Stimulated activated naive CD8-positive, alpha-beta T cell treated with anti-CD3 and anti-CD28 coated beads, Interleukin-15, amount 100 ng/mL, for 72 hours (primary cell): ENCODE results near the gene CDK6.
"Not testable (repeated sequence)": the region's sequence is repeated elsewhere in the genome, so short reads cannot be mapped to it uniquely, and the experiment has no call there.

Experiments used
- ATAC-seq: fragments of 150-1000 bp; cut with Tn5 transposase; 2 replicates; pipeline ENCODE4 v1.10.0; 2021; ENCODE audit warnings: mild to moderate bottlenecking, moderate library complexity
- DNase-seq, 2 donors: peaks; one replicate each; pipeline ENCODE4 v3.0.0; 2021 to 2022
- H3K27ac Mint-ChIP-seq, 2 donors: one replicate each; pipeline ENCODE4 v1.8.0; 2022; ENCODE audit warnings: mild to moderate bottlenecking in 2 of 2, mixed read lengths in 2 of 2, moderate library complexity in 2 of 2
- H3K27me3 Mint-ChIP-seq: one replicate; pipeline ENCODE4 v1.8.0; 2022; ENCODE audit warnings: mixed read lengths
- H3K4me1 Mint-ChIP-seq: one replicate; pipeline ENCODE4 v1.8.0; 2022; ENCODE audit warnings: mild to moderate bottlenecking, mixed read lengths
- H3K4me3 Mint-ChIP-seq, 2 donors: one replicate each; pipeline ENCODE4 v1.8.0; 2022; ENCODE audit warnings: mild to moderate bottlenecking in 2 of 2, mixed read lengths in 2 of 2, moderate library complexity in 1 of 2
- H3K9me3 Mint-ChIP-seq, 2 donors: one replicate each; pipeline ENCODE4 v1.8.0; 2022; ENCODE audit warnings: mixed read lengths in 2 of 2

The CDK6 gene

GRCh38 chr7:92751902-92752901, 84.2 kb downstream of the CDK6 start:
- Mint-ChIP-seq H3K27ac (no peak overlapping the region), H3K4me1 (peaks cover 54% of the 10 kb centered on the region), H3K4me3 (no peak overlapping the region), H3K27me3 (no peaks in the 10 kb centered on the region), H3K9me3 (no peaks in the 10 kb centered on the region)
- peak; percentile 49 for ATAC-seq
- DNase-seq, result no peak

DNA sequence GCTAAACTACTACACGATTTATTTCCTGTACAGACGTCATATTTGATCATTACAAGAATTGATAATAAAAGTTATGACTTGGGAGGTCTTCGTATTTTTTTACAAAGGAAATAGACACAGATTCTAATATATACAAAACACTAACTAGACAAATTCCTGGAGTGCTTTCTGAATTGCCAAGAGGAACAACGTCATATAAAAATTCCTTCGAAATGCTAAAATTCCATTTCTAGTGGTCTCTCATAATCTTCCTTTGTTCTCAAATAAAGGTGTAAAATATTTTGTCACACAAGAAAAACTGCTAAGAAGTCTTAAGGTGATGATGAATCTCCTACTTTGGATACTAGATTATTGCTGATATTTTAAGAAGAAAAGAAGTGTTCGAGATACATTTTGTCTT, 85.4 kb downstream of the CDK6 start:
- Mint-ChIP-seq H3K4me1 (peaks cover 54% of the 10 kb centered on the region), H3K4me3 (no peak overlapping the region), H3K27me3 (no peaks in the 10 kb centered on the region), H3K9me3 (no peaks in the 10 kb centered on the region), H3K27ac (no peak overlapping the region)
- DNase-seq (no peak), ATAC-seq (no peak)

DNA sequence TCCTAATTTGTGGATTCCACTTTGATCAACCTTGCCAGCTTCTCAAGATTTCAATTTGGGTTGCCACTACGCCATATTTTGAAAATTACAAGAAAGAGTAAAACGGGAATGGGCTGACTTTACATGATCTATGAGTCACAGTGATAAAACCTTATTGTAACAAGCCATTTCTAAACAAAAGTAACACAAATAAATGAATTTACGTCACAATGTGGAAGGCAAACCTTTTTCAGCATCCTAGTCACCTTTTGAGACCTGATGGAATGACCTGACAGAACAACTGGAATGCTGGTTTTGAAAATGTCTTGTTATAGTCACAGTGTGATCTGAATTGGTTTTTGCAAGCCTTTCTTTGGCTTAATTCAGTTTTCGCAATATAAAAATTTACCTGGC, 85.9 kb downstream of the CDK6 start:
- Mint-ChIP-seq H3K4me3 (no peak overlapping the region), H3K4me1 (peaks cover 53% of the 10 kb centered on the region), H3K9me3 (no peaks in the 10 kb centered on the region), H3K27ac (no peak overlapping the region), H3K27me3 (no peaks in the 10 kb centered on the region)
- DNase-seq, result no peak
- no peak for ATAC-seq

DNA sequence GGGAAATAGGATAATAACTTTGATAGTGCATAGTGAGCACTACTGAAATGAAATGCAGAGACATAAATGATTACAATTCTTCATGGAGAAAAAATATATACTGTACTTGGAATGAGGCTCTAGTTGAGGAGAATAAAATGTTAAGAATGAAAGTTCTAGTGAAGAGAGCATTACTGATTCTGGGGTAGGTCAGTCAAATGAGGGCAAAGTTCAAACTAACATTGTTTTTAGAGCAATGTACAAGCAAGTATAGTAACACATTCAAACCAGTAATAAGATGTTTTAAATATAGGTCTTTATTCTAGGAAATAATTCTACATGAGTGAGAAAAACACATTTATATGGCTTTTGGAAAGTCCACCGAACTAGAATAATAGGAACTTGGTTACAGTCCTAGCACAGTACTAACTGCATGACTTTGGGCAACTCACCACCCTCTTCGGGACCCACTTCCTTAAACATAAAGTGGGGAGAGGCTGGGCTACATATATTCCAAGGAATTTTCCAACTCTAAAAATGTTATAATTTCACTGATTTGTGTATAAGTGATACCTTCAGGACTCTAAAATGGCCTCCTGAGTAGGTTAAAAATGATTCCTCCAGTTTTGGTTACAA, 86.4 kb downstream of the CDK6 start:
- Mint-ChIP-seq H3K9me3 (no peaks in the 10 kb centered on the region), H3K4me3 (no peak overlapping the region), H3K4me1 (peaks cover 48% of the 10 kb centered on the region), H3K27me3 (no peaks in the 10 kb centered on the region), H3K27ac (no peak overlapping the region)
- no peak for DNase-seq
- no peak for ATAC-seq

DNA sequence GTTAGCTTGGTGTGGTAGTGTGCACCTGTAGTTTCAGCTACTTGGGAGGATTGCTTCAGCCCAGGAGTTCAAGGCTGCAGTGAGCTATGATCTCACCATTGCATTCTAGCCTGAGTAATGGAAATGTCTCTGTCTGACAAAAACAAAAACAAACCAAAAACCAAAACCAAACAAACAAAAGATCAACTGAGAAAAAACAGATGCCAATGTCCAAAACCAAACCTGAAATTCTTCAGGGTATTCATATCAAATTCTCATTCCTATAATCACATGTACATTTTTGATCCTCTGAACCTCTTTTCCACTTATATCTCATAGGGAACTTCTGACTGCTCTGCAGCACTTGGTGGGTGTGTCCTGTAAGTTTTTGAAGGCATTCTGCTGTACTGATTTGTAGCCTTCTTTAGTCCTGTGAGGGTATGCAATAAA, 87.0 kb downstream of the CDK6 start:
- peaks cover 42% of the 10 kb centered on the region for H3K4me1 Mint-ChIP-seq
- no peaks in the 10 kb centered on the region for H3K27me3 Mint-ChIP-seq
- ATAC-seq (no peak), DNase-seq (no peak)
- H3K4me3 Mint-ChIP-seq, result no peak overlapping the region
- H3K27ac Mint-ChIP-seq, result no peak overlapping the region
- no peaks in the 10 kb centered on the region for H3K9me3 Mint-ChIP-seq

GRCh38 chr7:92748495-92748894, 87.9 kb downstream of the CDK6 start:
- DNase-seq (no peak), ATAC-seq (no peak)
- H3K27me3 Mint-ChIP-seq, result no peaks in the 10 kb centered on the region
- H3K9me3 Mint-ChIP-seq, result peaks cover 0 to 4% of the 10 kb centered on the region in 2 donors
- H3K4me1 Mint-ChIP-seq, result peaks cover 42% of the 10 kb centered on the region
- H3K27ac Mint-ChIP-seq, result no peak overlapping the region
- H3K4me3 Mint-ChIP-seq, result no peak overlapping the region

- no peak for ATAC-seq
- Mint-ChIP-seq H3K27ac (no peak overlapping the region), H3K4me3 (no peak overlapping the region), H3K27me3 (no peaks in the 10 kb centered on the region), H3K9me3 (peaks cover 0 to 4% of the 10 kb centered on the region in 2 donors), H3K4me1 (peaks cover 42% of the 10 kb centered on the region)
- no peak for DNase-seq
These were observed 89.1 kb downstream of the CDK6 start for GRCh38 chr7:92747041-92747835.

DNA sequence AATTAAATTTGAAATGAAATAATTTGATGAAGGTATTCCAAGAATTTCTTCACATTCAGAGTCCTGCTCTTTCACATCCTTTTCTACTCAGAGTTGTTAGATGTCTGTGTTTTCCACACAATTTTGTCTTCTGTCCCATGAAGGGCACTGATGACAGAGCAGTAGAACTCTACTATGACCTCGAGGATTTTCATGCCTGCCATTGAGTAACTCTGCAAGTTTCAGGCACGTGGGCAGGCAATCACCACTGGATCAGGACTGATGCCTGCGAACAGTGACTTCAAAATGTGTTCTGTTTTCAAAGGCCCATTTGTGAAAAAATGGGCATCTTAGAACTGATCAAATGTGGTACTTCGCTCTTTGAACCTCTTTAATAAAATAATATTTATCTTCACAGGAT, 91.1 kb downstream of the CDK6 start:
- no peak for ATAC-seq

DNA sequence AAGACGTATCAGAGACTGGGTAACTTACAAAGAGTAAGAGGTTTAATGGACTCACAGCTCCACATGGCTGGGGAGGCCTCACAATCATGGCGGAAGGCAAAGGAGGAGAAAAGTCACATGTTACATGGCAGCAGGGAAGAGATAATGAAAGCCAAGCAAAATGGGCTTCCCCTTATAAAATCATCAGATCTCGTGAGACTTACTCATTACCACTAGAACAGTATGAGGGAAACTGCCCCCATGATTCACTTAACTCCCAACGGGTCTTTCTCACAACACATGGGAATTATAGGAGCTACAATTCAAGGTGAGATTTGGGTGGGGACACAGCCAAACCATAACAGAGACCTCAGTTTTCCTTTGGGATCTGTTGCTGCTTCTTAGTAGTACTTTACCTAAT, 92.2 kb downstream of the CDK6 start:
- not testable (repeated sequence) for ATAC-seq, H3K27me3 Mint-ChIP-seq
- peaks cover 48% of the 10 kb centered on the region for H3K4me1 Mint-ChIP-seq

More for the DNA sequence above, 91.1 kb downstream of the CDK6 start:
- H3K9me3 Mint-ChIP-seq, result peaks cover 0 to 4% of the 10 kb centered on the region in 2 donors
- no peak overlapping the region for H3K27ac Mint-ChIP-seq
- no peaks in the 10 kb centered on the region for H3K27me3 Mint-ChIP-seq
- DNase-seq, result no peak
- H3K4me1 Mint-ChIP-seq, result peaks cover 48% of the 10 kb centered on the region
- H3K4me3 Mint-ChIP-seq, result no peak overlapping the region

DNA sequence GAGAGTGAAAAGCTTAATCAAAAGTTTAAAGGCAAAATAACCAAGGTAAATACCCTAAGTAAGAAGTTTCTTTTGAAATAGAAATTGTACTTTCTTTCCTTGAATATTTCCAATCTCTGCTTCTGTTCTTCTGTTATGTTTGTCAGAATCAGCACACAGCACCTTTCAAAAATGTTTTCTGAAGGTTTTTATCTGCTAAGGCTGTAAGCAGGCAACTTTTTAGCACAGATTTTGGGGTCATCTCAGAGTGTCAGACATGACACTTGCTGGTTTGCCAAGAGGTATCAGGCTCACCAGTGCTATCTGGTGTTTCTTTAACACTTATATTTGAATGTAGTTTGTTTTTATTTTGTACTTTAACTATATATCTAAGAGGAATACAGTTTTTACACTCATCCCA, 94.2 kb downstream of the CDK6 start:
- no peak for DNase-seq
- ATAC-seq, result no peak
- Mint-ChIP-seq H3K4me3 (no peak overlapping the region), H3K27ac (peak overlapping the region in 1 of 2 donors; percentile 13), H3K27me3 (no peaks in the 10 kb centered on the region), H3K9me3 (peaks cover 0 to 4% of the 10 kb centered on the region in 2 donors), H3K4me1 (peaks cover 53% of the 10 kb centered on the region)

More for the DNA sequence above, 92.2 kb downstream of the CDK6 start:
- not testable (repeated sequence) for H3K9me3 Mint-ChIP-seq, H3K27ac Mint-ChIP-seq, H3K4me3 Mint-ChIP-seq, DNase-seq

DNA sequence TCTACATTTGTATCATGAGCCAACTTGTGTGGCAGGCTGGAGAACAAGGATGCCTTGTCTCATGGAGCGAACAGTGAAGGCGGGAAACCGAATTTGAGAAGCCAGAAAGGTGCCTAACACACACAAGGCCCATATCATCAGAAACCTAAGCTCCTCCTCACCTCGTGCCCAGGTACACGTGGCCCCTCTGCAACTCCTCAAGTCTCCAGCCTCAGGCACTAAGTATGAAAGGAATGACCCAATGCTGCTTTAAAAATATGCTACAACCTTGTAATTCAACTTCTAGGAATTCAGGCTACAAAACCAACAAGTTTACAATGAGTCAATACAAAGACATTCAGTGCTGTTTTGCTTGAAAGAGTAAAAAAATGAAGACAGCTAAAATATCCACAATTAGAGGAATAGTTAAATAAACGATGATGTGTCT, 95.7 kb downstream of the CDK6 start:
- no peak for DNase-seq
- ATAC-seq, result no peak
- H3K4me3 Mint-ChIP-seq, result no peak overlapping the region
- peaks cover 0 to 4% of the 10 kb centered on the region in 2 donors for H3K9me3 Mint-ChIP-seq
- H3K27ac Mint-ChIP-seq, result no peak overlapping the region
- peaks cover 51% of the 10 kb centered on the region for H3K4me1 Mint-ChIP-seq
- no peaks in the 10 kb centered on the region for H3K27me3 Mint-ChIP-seq

GRCh38 chr7:92740134-92740533, 96.2 kb downstream of the CDK6 start:
- ATAC-seq, result no peak
- peaks cover 49% of the 10 kb centered on the region for H3K4me1 Mint-ChIP-seq
- no peak overlapping the region for H3K4me3 Mint-ChIP-seq
- no peak overlapping the region for H3K27ac Mint-ChIP-seq
- no peak for DNase-seq
- no peaks in the 10 kb centered on the region for H3K27me3 Mint-ChIP-seq
- H3K9me3 Mint-ChIP-seq, result peaks cover 0 to 4% of the 10 kb centered on the region in 2 donors

- no peak overlapping the region for H3K27ac Mint-ChIP-seq
- no peak for ATAC-seq
- H3K27me3 Mint-ChIP-seq, result no peaks in the 10 kb centered on the region
- H3K4me3 Mint-ChIP-seq, result no peak overlapping the region
- H3K4me1 Mint-ChIP-seq, result peaks cover 51% of the 10 kb centered on the region
- no peak for DNase-seq
- peaks cover 0 to 2% of the 10 kb centered on the region in 2 donors for H3K9me3 Mint-ChIP-seq
These were observed 97.3 kb downstream of the CDK6 start for GRCh38 chr7:92739091-92739490.

- Mint-ChIP-seq H3K4me3 (peak overlapping the region in 1 of 2 donors; percentile 51), H3K27ac (no peak overlapping the region), H3K4me1 (peaks cover 46% of the 10 kb centered on the region), H3K9me3 (no peaks in the 10 kb centered on the region), H3K27me3 (no peaks in the 10 kb centered on the region)
- DNase-seq (no peak), ATAC-seq (peak; percentile 76)
These were observed 98.7 kb downstream of the CDK6 start for GRCh38 chr7:92737706-92738105.

GRCh38 chr7:92736870-92737269, 99.5 kb downstream of the CDK6 start:
- no peak overlapping the region for H3K27ac Mint-ChIP-seq
- H3K27me3 Mint-ChIP-seq, result no peaks in the 10 kb centered on the region
- peaks cover 55% of the 10 kb centered on the region for H3K4me1 Mint-ChIP-seq
- no peaks in the 10 kb centered on the region for H3K9me3 Mint-ChIP-seq
- ATAC-seq (no peak), DNase-seq (no peak)
- H3K4me3 Mint-ChIP-seq, result no peak overlapping the region
